IPS DF 6.9 (cell line): ENCODE results near the gene CALR3.

ENCODE experiments used
- DNase-seq: peaks from one replicate; pipeline ENCODE4 v3.0.0-alpha.2; 2013; ENCODE audit warnings: low read depth, low spot score
- H3K27ac ChIP-seq: one replicate; pipeline ENCODE4 v1.5.1; 2013; ENCODE audit warnings: low read length, control low read depth
- H3K27me3 ChIP-seq: 2 replicates; pipeline ENCODE4 v1.6.1; 2013; ENCODE audit warnings: mild to moderate bottlenecking, low read length; ENCODE audit not compliant: control insufficient read depth, insufficient read depth
- H3K36me3 ChIP-seq: 2 replicates; pipeline ENCODE4 v1.6.1; 2013; ENCODE audit warnings: low read length; ENCODE audit not compliant: control insufficient read depth, insufficient read depth
- H3K4me1 ChIP-seq: 2 replicates; pipeline ENCODE4 v1.6.1; 2013; ENCODE audit warnings: low read length; ENCODE audit not compliant: control insufficient read depth, insufficient read depth
- H3K4me3 ChIP-seq: 2 replicates; pipeline ENCODE4 v1.5.1; 2013; ENCODE audit warnings: mild to moderate bottlenecking, low read length
- H3K9me3 ChIP-seq: 2 replicates; pipeline ENCODE4 v1.6.1; 2013; ENCODE audit warnings: low read length, inconsistent platforms; ENCODE audit not compliant: control insufficient read depth, insufficient read depth
- WGBS: extraction: QIAGEN DNeasy Blood & Tissue Kit; methylation state at CpG from one replicate; pipeline ENCODE4 v1.1.7; 2013; ENCODE audit warnings: mixed read lengths, missing lambda C conversion rate; ENCODE audit not compliant: insufficient read length, insufficient coverage; 5-methylcytosine and 5-hydroxymethylcytosine counted together

CALR3 gene

DNA sequence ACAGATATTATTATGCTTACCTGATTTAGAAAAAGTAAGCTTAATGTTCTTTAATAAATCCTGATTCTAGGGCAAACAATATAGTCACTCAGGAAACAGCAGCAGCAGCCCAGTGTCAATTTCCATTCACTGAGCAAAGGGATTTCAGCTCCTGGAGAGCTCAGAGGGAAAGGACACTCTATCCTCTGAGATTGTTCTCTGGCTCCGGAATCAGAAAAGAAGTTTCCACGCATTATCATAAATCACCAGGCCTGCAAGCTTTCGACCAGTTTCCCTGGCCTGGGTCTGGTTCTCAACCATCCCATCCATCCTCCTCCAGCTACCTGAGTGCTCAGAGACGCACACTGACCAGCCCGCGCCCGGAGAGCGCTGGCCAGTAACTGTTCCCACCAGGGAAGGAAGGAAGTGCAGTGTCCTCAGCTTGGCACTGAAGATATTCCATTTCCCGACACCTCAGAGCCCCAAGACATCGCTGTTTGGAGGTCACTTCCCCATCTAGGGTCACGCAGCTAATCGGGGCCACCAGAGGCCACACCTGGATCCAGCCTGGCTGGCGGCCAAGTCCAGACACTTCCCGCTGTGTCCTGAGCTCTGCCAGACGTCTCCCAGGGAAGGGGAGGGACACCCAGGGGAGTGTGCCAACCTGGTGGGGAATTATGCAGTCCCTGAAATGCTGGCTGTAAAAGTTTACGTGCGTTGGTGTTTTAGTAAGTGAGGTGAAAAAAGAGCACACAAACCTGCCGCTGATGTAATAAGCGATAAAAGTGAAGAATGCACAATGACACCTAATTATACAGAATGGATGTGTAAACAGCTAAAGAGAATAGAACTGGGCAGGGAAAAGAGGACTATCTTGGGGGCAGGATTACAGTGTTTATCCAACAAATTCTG lies 53.3 kb downstream of the CALR3 start:
- Histone ChIP-seq H3K4me1 (peaks cover 7% of the 10 kb centered on the region), H3K9me3 (no peaks in the 10 kb centered on the region), H3K27ac (no peak overlapping the region), H3K4me3 (no peak overlapping the region), H3K36me3 (no peaks in the 10 kb centered on the region; the same call in 1 of the 2 replicates), H3K27me3 (no peaks in the 10 kb centered on the region)
- no peak for DNase-seq
- no CpG with 5 or more reads among the region's 19 CpGs for WGBS

DNA sequence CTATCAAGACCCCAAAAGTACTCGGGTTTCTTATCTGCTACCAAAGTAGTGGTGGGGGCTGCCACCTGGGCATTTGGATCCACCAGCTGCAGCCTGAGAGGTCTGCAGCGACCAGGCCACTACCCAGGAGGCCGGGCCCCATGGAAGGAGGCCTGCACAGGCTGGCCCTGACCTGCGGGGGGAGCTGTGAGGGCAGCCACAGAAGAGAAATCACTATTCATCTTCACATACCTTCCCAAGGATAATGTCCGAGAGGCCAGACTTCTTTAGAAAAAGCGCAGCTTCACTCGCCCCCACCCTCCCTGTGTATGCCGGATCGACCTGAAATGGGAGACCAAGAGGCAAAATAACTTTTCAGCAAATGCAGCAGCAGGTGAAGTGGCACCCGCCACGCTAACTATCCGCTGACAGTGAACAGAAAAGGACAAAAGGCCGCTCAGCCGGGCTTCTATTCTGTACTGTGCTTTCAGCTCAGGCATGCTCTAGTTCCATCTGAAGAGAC lies 54.3 kb downstream of the CALR3 start:
- no CpG with 5 or more reads among the region's 14 CpGs for WGBS
- Histone ChIP-seq H3K4me3 (no peak overlapping the region), H3K36me3 (no peaks in the 10 kb centered on the region; the same call in 1 of the 2 replicates), H3K4me1 (peaks cover 7% of the 10 kb centered on the region), H3K27me3 (no peaks in the 10 kb centered on the region), H3K27ac (no peak overlapping the region), H3K9me3 (no peaks in the 10 kb centered on the region)
- DNase-seq, result no peak

DNA sequence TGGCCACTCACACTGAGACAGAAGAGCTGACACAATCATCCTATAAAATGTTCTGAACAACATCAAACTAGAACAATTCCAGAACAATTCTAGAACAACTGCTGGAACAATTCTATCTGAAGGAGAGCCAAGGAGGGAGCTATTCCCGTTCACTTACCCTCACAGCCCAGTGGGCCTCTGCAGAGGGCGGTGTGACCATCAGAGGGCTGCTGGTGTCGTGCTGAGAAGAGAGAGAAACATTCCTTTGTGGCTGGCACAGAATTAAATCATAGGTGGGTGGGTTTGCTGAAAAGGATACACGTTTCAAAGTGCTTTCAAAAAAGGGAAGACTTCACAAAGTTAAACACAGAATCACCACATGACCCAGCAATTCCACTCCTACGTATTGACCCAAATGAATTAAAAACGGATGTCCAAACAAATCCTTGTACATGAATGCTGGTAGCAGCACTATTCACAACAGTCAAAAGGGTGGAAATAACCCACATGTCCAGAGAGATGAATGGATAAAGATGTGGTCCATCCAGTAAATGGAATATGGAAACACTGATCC lies 59.1 kb downstream of the CALR3 start:
- Histone ChIP-seq H3K4me1 (no peaks in the 10 kb centered on the region), H3K4me3 (no peak overlapping the region), H3K9me3 (no peaks in the 10 kb centered on the region), H3K27me3 (no peaks in the 10 kb centered on the region), H3K27ac (no peak overlapping the region), H3K36me3 (peaks cover 7% of the 10 kb centered on the region; the same call in 1 of the 2 replicates)
- WGBS, result no CpG with 5 or more reads among the region's 6 CpGs
- no peak for DNase-seq

DNA sequence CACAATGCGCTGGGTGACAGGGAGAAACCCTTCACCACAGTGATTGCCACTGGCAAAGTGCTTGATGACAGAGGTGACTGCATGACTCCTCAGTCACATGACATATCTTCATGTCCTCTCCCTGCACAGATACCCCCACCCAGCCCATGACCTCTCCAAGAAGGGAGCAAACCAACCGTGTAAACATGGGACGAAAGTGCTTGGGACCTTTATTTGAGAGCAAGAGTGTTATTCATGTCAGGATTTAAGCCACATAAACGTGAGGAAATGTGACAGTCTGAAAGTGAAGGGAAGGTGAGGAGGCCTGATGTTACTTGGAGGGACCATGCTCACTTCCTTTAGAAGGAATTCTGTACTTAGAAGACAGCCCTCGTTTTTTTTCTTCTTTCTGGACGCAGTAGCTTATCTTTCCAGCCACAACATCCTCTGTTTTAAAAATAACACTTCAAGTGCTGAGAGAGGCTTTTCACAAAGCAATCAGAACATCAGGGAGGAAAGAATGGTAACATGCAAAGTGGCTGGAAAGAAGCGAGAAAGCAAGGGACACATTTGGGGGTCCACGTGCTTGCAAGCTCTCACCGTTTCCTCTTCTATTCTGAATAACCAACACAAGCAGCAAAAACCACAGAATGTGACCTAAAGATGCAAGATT lies 59.8 kb downstream of the CALR3 start:
- WGBS, result no CpG with 5 or more reads among the region's 9 CpGs
- no peak overlapping the region for H3K27ac ChIP-seq
- H3K4me1 ChIP-seq, result no peaks in the 10 kb centered on the region
- no peaks in the 10 kb centered on the region for H3K9me3 ChIP-seq
- DNase-seq, result no peak
- peaks cover 7% of the 10 kb centered on the region; the same call in 1 of the 2 replicates for H3K36me3 ChIP-seq
- no peaks in the 10 kb centered on the region for H3K27me3 ChIP-seq
- H3K4me3 ChIP-seq, result no peak overlapping the region

DNA sequence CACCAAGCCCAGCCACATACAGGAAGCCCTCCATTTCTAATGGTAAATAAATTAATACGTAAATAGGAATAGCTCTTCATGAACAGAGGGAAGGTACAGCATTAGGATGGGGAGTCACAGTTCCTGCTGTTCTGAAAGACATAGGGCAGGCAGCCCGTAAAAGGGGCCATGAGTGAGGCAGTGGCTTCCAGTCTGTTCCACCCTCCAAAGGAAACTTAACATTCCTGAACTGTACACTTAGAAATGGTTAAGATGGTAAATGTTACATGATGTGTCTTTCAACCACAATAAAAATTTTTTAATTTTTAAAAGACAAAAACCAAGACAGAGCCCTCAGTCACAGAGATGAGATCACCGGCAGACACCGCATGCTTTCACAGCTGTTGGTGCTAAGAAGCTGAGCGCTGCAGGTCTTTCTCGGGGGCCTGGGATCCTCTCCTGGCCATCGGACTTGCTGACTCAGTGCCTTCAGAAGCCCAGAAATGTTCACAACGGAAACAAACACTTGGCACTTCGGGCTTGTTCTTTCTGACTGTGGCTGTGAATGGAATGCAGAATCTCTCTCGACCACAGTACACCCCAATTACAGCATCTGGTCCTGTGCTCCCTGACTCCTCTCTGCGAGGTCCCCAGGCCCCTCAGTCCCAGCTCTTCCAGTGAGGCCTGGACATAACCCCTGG lies 60.6 kb downstream of the CALR3 start:
- H3K27ac ChIP-seq, result no peak overlapping the region
- H3K4me3 ChIP-seq, result no peak overlapping the region
- WGBS, result no CpG with 5 or more reads among the region's 11 CpGs
- H3K4me1 ChIP-seq, result no peaks in the 10 kb centered on the region
- H3K36me3 ChIP-seq, result peaks cover 10% of the 10 kb centered on the region; the same call in 1 of the 2 replicates
- no peak for DNase-seq
- H3K9me3 ChIP-seq, result no peaks in the 10 kb centered on the region
- H3K27me3 ChIP-seq, result no peaks in the 10 kb centered on the region

DNA sequence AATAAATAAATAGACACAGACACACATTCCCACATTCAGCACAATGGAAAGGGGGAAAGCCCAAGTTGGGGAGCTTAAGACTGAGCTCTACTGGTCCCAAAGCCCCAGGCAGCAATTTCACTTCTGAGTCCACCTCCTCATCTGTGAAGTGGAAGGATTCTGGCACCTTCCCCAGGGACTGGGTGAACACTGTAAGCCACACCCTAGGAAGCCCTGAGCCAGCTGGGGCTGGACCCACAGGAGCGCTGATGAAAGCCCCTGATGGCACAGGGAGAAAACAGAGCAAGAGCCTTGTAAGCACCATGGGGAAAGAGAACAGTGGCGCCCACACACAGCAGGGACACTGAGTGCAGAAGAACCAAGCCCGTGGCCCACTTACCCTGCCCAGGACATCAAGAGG lies 62.0 kb downstream of the CALR3 start:
- no peaks in the 10 kb centered on the region for H3K4me1 ChIP-seq
- no peak overlapping the region for H3K27ac ChIP-seq
- no CpG with 5 or more reads among the region's 3 CpGs for WGBS
- H3K9me3 ChIP-seq, result no peaks in the 10 kb centered on the region
- H3K4me3 ChIP-seq, result no peak overlapping the region
- peaks cover 12% of the 10 kb centered on the region; the same call in 1 of the 2 replicates for H3K36me3 ChIP-seq
- DNase-seq, result no peak
- no peaks in the 10 kb centered on the region for H3K27me3 ChIP-seq

DNA sequence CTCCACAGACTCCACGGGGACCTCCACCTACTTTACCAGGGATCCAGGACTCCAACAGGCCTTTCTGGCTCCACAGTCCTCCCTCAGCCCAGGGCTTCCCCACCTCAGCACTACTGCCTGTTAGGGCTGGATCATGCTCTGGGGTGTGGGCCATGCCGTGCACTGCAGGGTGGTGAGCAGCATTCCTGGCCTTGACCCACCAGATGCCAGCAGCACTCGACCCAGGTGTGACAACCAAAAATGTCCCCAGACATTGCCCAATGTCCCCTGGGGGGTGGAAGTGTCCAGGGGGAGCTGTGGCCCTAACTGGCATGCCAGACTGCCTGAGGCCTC lies 66.2 kb downstream of the CALR3 start:
- H3K4me1 ChIP-seq, result no peaks in the 10 kb centered on the region
- DNase-seq, result no peak
- WGBS, result no CpG with 5 or more reads among the region's 3 CpGs
- no peak overlapping the region for H3K4me3 ChIP-seq
- H3K36me3 ChIP-seq, result peaks cover 11% of the 10 kb centered on the region; the same call in 1 of the 2 replicates
- H3K27ac ChIP-seq, result no peak overlapping the region
- no peaks in the 10 kb centered on the region for H3K9me3 ChIP-seq
- no peaks in the 10 kb centered on the region for H3K27me3 ChIP-seq

DNA sequence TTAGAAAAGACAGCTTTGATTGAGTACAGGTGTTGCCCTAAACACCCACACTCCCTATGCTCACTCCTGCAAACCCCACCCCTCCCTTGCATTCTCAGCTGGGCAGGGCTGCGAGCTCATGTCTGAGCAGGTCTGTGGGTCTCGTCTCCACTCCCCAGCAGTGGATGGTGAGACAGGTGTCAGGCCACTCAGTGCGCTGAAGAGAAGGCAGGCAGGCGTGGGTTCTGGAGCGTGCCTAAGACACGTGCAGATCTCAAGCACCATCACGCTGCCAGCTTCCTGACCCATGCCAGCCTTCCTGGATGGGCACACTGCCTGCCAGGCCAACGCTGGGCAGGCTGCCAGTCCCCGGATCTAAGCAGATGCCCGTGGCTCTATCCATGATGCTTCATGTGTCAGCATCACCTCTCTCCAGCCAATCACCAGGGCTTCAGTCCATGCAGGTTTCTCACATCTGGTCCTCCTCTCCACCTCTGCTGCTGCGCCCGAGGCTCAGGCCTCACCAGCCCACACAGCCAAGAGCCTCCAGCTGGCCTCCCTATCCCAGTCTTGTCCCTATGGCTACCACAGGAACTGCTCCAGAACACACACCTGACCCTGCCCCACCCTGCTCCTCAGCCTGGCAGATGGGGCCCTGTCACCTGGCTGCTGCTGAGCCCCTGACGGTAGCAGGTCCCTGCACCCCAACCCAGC lies 66.8 kb downstream of the CALR3 start:
- no peaks in the 10 kb centered on the region for H3K9me3 ChIP-seq
- no CpG with 5 or more reads among the region's 13 CpGs for WGBS
- DNase-seq, result no peak
- no peak overlapping the region for H3K27ac ChIP-seq
- peaks cover 11% of the 10 kb centered on the region; the same call in 1 of the 2 replicates for H3K36me3 ChIP-seq
- H3K4me3 ChIP-seq, result no peak overlapping the region
- H3K27me3 ChIP-seq, result no peaks in the 10 kb centered on the region
- H3K4me1 ChIP-seq, result no peaks in the 10 kb centered on the region
